ENCODE measurements around the gene ROPN1. TPM values are rescaled to one million over a fixed set of nuclear protein-coding genes. Genes with fewer than 3 reads are reported as not detected.
"Not testable (repeated sequence)": the region's sequence is repeated elsewhere in the genome, so short reads cannot be mapped to it uniquely, and the experiment has no call there.

Gene ROPN1
- total RNA-seq, 1 donor from 2014 or later, result not detected

DNA sequence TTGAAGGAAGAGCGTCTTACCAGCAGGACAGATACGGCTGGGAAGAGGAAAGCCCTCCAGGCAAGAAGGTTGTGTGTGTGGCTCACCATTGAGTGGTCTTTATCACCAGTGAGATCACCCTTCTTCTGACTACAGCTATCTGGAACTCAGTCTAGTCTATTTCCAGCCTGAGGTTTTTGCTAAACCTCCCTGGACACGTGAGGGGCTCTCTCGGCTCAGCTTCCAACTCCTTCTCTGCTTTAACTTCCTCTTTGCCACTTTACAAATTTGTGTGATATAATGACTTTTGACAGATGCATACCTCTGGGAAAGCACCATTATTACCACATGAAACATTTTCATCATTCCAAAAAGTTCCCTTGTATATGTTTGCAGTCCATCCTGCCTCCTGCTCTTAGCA, 15.3 kb upstream of the ROPN1 start:
- ATAC-seq (no peak), DNase-seq (no peak)
- intact Hi-C loops (cut with micrococcal nuclease), result no loop called here

DNA sequence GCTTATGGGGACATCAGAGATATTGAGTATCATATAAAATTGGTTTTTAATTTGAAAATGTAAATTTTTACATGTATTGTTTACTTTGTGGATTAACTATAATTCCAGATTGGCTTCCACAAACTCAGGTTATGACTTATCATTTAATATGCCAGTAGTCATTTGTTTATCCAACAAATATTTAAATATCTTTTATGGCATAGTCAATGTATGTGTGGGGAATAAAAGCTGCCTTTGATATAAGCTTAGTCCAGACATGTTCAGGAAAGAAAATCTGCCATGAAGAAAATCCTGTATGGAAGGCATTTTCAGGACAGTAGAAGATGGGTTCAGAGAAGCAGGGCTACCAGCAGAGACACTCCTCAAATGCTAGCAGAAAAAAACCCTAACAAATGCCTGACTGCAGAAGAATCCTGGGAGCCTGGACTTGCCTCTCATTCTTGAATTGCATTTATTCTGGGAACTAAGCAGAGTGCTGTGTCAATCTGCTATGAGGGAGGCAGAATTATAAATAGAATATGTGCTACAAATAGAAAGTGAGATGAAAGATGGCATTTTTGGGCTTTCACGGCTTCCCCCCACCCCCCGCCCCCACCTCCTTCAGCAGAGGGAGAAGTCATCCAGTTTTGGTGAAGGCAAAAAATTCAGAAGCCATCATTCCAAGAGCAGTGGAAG, 10.6 kb upstream of the ROPN1 start:
- DNase-seq; intact Hi-C loops (cut with micrococcal nuclease): not testable (repeated sequence)
- ATAC-seq, result peak; percentile 24

DNA sequence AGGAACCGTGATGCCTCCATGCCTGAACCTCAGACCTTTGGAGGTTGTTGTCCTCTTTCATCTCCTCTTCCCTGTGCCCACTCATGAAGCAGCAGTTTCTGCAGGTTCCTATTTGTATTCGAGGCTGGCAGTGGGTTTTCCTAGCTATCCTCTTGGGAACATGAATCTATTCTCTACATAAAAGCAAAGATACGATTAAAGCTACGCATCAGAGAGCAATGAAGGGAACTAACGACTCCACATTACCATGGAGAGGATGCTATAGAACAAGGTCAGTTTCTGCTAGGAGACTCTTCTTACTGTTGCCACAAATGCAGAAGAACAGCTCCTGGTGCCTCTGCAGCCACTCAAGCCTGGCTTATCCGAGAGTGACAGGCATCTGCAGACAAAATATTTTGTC, 9.4 kb upstream of the ROPN1 start:
- intact Hi-C loops (cut with micrococcal nuclease); ATAC-seq; DNase-seq: not testable (repeated sequence)

DNA sequence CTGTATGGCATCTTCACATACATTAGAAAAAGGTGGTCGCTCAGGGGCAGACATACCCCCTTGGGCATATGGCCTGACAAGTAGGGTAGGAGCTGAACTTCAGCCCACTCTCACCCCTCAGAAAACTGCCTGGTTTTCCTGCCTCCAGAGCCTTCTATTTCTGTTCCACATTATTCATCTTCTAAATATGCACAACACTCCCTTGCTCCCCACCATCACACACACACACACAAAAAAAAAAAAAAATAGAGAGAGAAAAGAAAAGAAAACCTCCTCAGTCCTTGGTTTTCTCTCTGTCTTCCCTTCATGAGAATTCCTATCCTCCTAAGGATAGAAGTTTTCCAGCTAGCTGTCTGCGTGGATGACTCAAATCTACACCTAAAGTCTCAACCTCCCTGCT, 5.6 kb upstream of the ROPN1 start:
- DNase-seq (no peak), ATAC-seq (no peak)
- intact Hi-C loops (cut with micrococcal nuclease), result no loop called here

DNA sequence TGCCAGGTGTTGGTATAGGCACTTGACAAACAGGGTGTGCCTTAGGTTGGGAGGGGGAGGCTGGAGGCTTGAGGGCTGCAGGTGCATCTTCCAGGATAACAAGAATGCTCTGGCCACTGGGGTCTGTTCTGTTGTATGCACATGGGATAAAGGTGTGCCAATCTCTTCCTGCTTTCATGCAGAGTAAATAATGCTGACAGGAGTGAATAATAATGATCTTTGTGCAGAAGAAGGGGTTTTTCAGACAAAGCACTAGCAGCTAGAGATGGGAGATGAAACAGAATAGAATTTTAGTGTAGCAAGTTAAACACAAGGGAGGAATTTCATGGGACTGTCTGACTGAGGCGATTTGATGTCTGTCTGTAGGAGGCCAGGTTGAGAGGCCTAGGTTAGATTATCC, 1.9 kb upstream of the ROPN1 start:
- no peak for ATAC-seq
- intact Hi-C loops (cut with micrococcal nuclease), result no loop called here
- no peak for DNase-seq

DNA sequence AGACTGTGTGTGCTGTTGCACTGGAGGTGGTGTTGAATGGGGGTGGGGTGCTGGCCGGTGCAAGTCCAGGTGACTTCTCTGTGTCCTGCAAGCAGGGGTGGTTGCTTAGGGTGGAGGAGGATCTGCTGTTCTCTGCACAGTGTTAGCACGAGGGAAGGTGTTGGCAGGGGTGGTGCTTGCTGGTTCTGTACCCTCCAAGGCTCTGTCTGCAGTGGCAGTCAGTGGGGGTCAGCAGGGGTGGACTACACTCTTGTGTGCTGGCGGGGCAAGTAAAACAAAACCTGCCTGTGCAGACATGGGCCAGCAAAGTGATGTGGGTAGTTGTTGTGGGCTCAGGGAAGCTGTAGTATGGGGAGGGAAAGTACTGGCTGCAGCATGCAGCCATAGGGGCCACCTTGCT, 5.5 kb downstream of the ROPN1 start:
- ATAC-seq (no peak), DNase-seq (no peak)
- intact Hi-C loops (cut with micrococcal nuclease), result no loop called here

DNA sequence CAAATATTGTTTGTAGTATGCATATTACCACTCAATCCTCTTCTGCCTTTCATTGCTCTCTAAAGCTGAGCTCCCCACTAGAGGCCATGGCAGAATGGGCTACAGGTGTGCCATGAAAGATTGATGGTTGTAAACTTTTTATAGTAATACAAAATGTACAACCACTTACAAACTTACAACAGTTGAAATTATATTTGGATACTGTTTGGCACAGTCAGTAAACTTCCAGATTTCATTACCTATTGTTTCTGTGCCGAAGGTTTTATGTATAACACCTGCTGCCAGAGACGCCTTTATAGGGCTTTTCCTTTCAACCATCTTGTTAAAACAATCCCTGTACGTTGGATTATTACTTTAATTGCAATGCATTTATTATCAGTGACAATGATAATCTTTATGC, 7.0 kb downstream of the ROPN1 start:
- DNase-seq (no peak), ATAC-seq (no peak)
- intact Hi-C loops (cut with micrococcal nuclease), result no loop called here

DNA sequence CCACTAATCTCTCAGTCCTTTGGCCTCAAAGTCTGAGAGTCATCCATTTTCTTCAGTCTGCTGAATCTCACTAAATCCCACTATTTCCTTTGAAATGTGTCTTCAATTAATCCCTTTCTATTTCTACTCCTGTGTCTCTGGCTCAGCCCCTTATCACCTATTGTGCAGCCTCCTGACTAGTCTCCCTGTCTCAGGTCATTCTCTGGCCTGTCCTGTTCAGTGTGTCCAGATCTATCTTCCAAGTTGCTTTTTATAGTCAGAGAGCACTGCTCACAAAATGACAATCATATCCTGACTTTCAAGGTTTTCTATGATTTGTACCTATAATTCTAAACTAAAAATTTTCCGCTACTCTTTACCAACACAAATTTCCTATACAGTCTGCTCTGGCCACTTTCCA, 7.6 kb downstream of the ROPN1 start:
- no peak for DNase-seq
- intact Hi-C loops (cut with micrococcal nuclease), result no loop called here
- ATAC-seq, result peak; percentile 71

DNA sequence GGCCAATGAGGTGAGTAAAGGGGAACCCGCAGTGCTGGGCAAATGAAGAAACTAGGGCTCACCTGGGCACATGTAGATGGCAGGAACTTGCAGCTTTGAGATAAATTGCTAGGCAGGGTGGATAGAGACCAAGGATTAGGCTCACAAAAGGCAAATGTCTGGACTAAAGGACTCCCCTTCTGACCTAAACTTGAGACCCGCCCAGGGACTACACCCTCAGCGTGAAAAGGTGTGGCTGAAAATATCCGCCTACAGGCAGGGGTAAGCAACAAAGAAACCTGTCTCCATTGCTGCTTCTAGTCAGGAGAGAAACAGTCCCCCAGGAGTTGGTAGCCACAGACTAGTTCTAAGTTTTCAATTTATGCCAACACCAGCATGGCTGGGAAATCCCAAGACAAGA, 10.6 kb downstream of the ROPN1 start:
- DNase-seq; intact Hi-C loops (cut with micrococcal nuclease); ATAC-seq: not testable (repeated sequence)

DNA sequence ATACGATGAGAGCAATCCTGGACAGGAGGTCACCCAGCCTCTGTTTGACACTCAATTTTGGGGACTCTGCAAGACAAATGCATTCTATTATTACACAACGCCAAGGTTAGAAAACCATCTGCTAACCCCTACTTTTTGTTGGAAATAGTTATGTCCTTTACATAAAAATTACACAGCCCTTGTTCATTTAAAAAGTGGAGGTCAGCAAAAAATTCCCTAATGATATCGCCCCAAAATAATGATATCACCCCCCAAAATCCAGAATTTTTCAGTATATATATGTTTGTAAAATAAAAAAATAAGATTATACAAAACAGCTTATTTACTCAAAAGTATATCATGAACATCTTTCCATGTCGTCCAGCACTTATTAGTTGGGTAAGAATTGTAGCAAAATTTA, 11.4 kb downstream of the ROPN1 start:
- intact Hi-C loops (cut with micrococcal nuclease), result no loop called here
- ATAC-seq (no peak), DNase-seq (no peak)

DNA sequence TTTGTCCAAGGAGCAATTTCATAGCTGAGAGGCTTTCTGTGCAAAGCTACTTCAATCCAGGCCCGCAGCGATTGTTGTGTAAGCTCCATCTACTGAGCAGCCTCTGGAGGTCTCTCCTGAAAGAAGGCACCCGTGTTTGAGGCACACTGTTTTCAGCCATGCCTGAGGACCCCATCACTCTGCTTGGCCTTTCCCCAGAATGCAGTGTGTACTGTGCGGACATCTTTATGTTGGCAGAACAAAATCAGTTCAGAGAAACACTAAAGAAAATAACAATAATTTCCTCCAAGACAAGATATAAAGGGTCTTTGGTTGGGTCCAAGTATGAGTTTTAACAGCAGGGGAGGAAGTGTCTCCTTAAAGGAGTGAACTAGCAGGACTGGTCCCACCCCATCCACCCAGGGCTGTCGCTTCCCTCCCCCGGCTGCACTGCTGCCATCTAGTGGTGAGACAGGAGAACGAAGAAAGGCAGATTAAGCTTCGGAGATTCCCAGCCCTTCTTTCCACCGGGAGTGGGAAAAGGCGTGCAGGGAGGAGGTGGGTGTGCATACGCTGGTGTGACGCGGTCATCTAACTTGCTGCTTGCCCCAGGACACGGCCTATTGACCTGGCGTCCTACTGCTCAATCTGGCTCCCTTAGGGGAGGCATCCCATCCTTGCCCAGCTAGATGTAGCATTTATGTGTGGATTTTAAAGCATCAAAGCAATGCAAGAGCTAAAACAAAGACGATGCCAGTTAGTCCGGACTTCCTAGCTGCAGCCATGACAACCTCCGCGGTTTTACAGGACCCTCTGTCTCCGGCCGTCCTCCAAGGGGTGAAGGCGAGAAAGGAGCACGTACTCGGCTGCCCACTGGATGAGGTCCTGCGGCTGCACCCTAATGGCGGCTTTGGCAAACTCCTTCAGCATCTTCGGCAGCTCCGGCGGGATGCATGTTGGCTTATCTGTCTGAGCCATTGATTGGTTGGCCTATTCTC, 12.1 kb downstream of the ROPN1 start:
- intact Hi-C loops (cut with micrococcal nuclease); DNase-seq: not testable (repeated sequence)
- peak; percentile 89 for ATAC-seq

DNA sequence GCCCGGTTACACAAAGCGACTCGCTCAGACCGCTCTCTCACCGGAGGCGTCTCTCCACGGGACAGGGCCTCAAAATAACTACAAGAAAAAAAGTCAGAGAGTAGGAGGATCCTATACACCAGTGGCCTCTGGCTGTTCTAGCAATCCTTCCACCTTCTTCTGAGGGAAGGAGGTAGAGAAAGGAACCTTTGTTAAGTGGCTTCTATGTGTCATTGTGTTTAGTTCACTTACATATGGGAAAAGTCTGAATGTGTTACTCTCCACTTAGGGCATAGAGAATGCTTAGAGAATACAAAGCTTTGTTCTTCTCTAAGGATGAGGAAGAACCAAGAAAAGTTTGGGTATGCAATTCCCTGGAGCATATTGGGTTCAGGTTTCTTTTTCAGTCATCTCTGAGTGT, 15.0 kb downstream of the ROPN1 start:
- peak; percentile 29 for ATAC-seq
- DNase-seq; intact Hi-C loops (cut with micrococcal nuclease): not testable (repeated sequence)

DNA sequence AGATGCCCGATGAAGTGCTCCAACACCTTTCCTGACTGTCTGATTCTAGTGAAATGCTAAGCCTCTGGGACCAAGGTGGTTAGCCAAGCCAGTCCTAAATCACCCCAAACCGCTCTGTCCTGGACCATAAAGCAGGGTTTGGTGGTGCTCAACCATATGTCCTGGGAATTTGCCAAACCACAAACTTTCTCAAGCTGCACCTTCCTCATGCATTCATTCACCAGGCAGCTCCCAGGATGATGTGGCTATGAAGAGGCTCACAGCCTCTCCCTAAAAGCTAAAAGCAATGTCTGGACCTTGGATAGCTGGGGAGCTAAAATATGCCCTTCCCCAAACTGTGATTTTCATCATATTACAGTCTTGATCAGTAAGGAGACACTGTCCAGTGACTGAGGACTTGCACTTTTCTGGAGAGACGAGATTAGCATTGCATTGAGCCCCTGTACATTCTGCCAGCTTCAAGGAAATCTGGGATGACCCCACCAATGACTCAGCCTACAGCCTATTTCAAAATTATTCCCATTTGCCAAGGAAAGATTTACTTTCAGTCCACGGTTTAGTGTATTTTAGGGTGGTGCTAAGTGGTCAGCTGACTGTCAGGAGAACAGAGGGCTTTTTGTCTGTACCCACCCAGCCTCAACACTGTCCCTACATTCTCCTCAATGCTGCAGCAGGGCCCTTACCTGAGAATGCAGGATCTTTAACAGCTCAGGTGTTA, 15.6 kb downstream of the ROPN1 start:
- intact Hi-C loops (cut with micrococcal nuclease); ATAC-seq; DNase-seq: not testable (repeated sequence)

DNA sequence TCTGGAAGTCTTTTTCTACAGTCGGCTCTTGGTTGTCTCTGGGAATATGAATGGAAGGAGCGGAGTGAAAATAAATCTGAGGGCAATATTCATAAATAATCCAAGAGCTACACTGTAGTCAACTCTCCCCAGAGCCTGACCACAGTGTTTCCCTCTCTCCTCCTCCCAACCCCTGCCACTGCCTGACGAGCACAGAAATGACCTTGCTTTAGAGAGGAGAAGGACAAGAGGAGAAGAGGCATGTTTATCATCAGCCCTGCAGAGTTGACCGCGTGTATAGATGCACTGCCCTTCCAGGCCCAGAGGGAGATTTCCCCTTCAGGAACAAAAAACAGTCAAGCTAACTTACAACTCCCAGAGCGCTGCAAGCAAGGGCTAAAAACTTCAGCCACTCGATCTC, 16.9 kb downstream of the ROPN1 start:
- DNase-seq; intact Hi-C loops (cut with micrococcal nuclease): not testable (repeated sequence)
- ATAC-seq, result peak; percentile 71

DNA sequence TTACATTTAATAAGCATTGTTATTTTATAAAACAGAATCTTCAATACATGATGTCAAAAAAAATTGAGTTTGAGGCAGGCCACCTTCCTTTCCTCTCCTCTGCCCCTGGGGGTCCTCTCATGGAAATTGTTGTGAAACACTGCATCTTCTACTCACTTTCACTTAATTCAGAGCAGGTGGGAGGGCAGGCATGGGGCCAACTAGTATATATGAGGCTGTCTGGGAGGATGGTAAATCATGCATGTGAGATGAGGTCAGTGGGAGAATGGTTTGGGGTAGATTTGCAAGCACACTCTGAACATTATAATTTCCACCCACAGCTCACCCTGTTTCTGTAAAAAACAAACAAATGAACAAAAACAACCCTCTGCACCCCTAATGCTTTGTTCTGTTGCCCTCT, 20.5 kb downstream of the ROPN1 start:
- intact Hi-C loops (cut with micrococcal nuclease), result no loop called here
- DNase-seq, result no peak
- ATAC-seq, result no peak

DNA sequence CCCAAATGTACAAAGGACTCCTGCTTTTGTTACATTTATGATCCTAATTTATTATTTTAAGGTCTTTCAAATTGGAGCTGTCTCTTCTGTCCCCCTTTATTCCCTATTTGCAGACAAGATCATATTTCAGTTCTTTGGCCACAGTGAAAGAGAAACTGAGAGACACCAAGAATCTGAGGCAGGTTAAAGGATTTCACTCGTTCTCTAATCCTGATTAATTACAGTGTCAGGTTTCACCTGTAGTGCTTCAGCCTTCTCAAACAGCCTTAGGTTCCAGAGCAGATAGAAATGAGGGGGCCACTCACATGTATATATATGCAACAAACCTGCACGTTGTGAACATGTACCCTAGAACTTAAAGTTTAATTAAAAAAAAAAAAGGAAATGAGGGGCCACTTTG, 24.7 kb downstream of the ROPN1 start:
- intact Hi-C loops (cut with micrococcal nuclease); DNase-seq; ATAC-seq: not testable (repeated sequence)

DNA sequence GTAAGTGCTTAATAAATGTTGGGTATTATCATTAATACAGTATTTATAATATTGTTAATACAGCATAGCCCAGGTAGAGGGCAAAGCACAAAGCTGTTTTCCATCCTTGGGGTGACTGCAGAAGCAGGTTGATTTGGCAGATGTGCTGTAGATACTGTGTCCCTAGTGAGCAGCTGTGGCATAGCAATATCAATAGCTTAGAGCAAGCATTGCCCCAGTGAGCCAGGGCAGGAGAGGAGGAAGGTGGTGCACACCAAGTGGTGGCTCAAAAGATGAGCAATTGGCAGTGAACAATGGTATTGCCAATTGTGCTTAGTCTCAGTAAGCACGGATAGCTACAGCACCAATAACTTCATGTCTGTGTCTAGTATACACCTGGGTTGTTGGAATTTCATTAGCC, 25.1 kb downstream of the ROPN1 start:
- ATAC-seq; DNase-seq; intact Hi-C loops (cut with micrococcal nuclease): not testable (repeated sequence)

DNA sequence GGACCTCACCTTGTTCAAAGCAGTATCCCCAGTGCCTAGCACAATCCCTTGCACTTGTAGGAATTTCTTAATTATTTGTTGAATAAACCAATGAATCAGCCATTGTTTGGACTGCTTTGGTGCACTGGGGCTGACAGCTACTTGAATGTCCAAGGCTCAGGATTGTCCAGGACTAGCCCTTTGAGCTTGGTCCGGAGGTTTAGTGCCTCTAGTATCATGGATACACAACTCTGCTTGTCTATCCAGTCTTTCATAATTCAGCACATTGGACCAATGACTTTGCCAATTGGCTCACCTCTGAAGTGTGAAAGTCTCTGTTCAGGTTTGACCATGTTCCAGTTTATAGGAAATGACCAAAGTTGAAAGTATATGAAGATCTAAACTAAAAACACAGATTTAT, 27.1 kb downstream of the ROPN1 start:
- intact Hi-C loops (cut with micrococcal nuclease); ATAC-seq: not testable (repeated sequence)

DNA sequence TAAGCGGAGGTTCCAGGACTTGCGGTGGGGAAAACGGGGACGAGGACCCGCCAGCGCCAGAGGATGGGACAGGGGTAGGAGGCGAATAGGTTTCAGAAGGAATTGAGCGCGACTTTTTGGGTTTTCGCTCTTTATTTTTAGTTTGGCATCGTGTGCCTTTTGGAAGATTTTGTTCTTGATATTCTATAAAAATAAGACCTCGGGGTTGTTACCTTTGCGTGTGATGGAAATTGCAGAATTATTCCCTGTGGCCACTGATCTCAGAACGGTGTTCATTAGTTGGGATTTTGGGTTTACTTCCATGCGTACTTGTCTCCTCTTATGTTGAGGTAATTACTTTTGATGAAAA, 30.4 kb downstream of the ROPN1 start:
- no peak for ATAC-seq
- intact Hi-C loops (cut with micrococcal nuclease), result no loop called here

More for the DNA sequence above, 27.1 kb downstream of the ROPN1 start:
- not testable (repeated sequence) for DNase-seq

More for the DNA sequence above, 30.4 kb downstream of the ROPN1 start:
- no peak for DNase-seq

All from left ventricle myocardium superior (tissue), 1 donor.